Fibroblast of lung (primary cell): ENCODE results near the gene UNC13C. TPM values are rescaled to one million over a fixed set of nuclear protein-coding genes. Genes with fewer than 3 reads are reported as not detected.

ENCODE experiments used
- DNase-seq, 2 donors: peaks; one replicate each; pipeline versions ENCODE4 v3.0.0 to v3.0.0-alpha.2; 2010; ENCODE audit warnings: low read depth in 2 of 2
- H2AFZ ChIP-seq: 2 replicates; pipeline ENCODE4 v1.5.1; 2012; ENCODE audit warnings: low read length, control low read depth, inconsistent platforms
- H3K27ac ChIP-seq: 2 replicates; pipeline ENCODE4 v1.5.1; 2011; ENCODE audit warnings: low read length, control low read depth; ENCODE audit not compliant: insufficient read depth
- H3K27me3 ChIP-seq: 2 replicates; pipeline ENCODE4 v1.5.1; 2011; ENCODE audit warnings: mild to moderate bottlenecking, low read length; ENCODE audit not compliant: control insufficient read depth, insufficient read depth
- H3K36me3 ChIP-seq: 2 replicates; pipeline ENCODE4 v1.5.1; 2011; ENCODE audit warnings: low read length; ENCODE audit not compliant: control insufficient read depth, insufficient read depth
- H3K4me1 ChIP-seq: 2 replicates; pipeline ENCODE4 v1.5.1; 2011; ENCODE audit warnings: low read length; ENCODE audit not compliant: control insufficient read depth, insufficient read depth; ENCODE audit errors: extremely low read depth
- H3K4me2 ChIP-seq: 2 replicates; pipeline ENCODE4 v1.5.1; 2011; ENCODE audit warnings: low read length, control low read depth; ENCODE audit not compliant: insufficient read depth; ENCODE audit errors: extremely low read depth
- H3K4me3 ChIP-seq, 4 experiments: fragments of 200-600 bp in 1 of 4; sonication (generic) in 1 of 4; replicated peaks in 1 of 4; 2 replicates each; pipeline ENCODE4 v1.5.1; 2011 to 2016; ENCODE audit warnings: low read length in 4 of 4, low read depth in 3 of 4, mild to moderate bottlenecking in 3 of 4, control low read depth in 2 of 4, inconsistent platforms in 1 of 4, mixed read lengths in 1 of 4; ENCODE audit not compliant: insufficient read depth in 1 of 4; ENCODE audit errors: control extremely low read depth in 1 of 4
- H3K79me2 ChIP-seq: 2 replicates; pipeline ENCODE4 v1.5.1; 2012; ENCODE audit warnings: mild to moderate bottlenecking, low read length, inconsistent platforms; ENCODE audit not compliant: control insufficient read depth, insufficient read depth
- H3K9ac ChIP-seq: 2 replicates; pipeline ENCODE4 v1.5.1; 2011; ENCODE audit warnings: mild to moderate bottlenecking, low read length, control low read depth; ENCODE audit not compliant: insufficient read depth
- H3K9me3 ChIP-seq: 2 replicates; pipeline ENCODE4 v1.5.1; 2012; ENCODE audit warnings: low read depth, low read length; ENCODE audit not compliant: control insufficient read depth, insufficient read depth
- H4K20me1 ChIP-seq: 2 replicates; pipeline ENCODE4 v1.5.1; 2011; ENCODE audit warnings: low read length; ENCODE audit not compliant: control insufficient read depth, insufficient read depth; ENCODE audit errors: extremely low read depth
- CTCF ChIP-seq, 2 donors: IDR thresholded peaks in 1 of 2; conservative IDR thresholded peaks in 1 of 2; 1 replicate in 1 of 2; 2 replicates in 1 of 2; pipeline ENCODE4 v1.5.1; 2011 to 2012; ENCODE audit warnings: low read length in 2 of 2, control low read depth in 1 of 2, inconsistent platforms in 1 of 2, low read depth in 1 of 2, mild to moderate bottlenecking in 1 of 2
- EZH2 ChIP-seq: IDR thresholded peaks from 2 replicates; pipeline ENCODE4 v1.5.1; 2012; ENCODE audit warnings: low read length, control low read depth, mild to moderate bottlenecking; ENCODE audit errors: missing control alignments
- polyA plus RNA-seq, 2 donors: library from polyadenylated mRNA; depleted of rRNA in 1 of 2; stranded (reverse) in 1 of 2; unstranded in 1 of 2; fragments of >200 nt; gene quantifications; 2 replicates each; pipeline ENCODE4 v1.2.1, GENCODE V29; 2011 to 2012; ENCODE audit warnings: missing spikeins in 1 of 2
- total RNA-seq: library from RNA; depleted of rRNA; stranded (reverse); fragments of >200 nt; gene quantifications from 2 replicates; pipeline ENCODE4 v1.2.1, GENCODE V29; 2014

UNC13C gene
- total and polyA plus RNA-seq, 2 donors (not counting 1 experiment from before 2014, with no cell fraction given) = not detected

- Histone ChIP-seq H4K20me1 (no peaks in the 10 kb centered on the region), H3K4me1 (no peaks in the 10 kb centered on the region), H3K4me2 (no peak overlapping the region), H3K79me2 (no peaks in the 10 kb centered on the region), H2AFZ (no peak overlapping the region), H3K9ac (no peak overlapping the region), H3K27ac (no peak overlapping the region), H3K4me3 (no peak overlapping the region), H3K36me3 (no peaks in the 10 kb centered on the region), H3K27me3 (no peaks in the 10 kb centered on the region), H3K9me3 (no peaks in the 10 kb centered on the region)
- DNase-seq = no peak
- TF ChIP-seq CTCF (conservative IDR thresholded peaks at IDR 0.05 in 1 of 2, IDR thresholded peaks at IDR 0.05 in 1 of 2; ENCODE audit: low read depth in 1 of 2, low read length in 2 of 2) = no peak
These were observed 228.5 kb downstream of the UNC13C start for GRCh38 chr15:54206586-54207321.

GRCh38 chr15:54208786-54209185, 230.5 kb downstream of the UNC13C start:
- Histone ChIP-seq H3K4me2 (no peak overlapping the region), H3K79me2 (no peaks in the 10 kb centered on the region), H3K27me3 (no peaks in the 10 kb centered on the region), H3K36me3 (no peaks in the 10 kb centered on the region), H4K20me1 (no peaks in the 10 kb centered on the region), H3K4me1 (no peaks in the 10 kb centered on the region), H3K27ac (no peak overlapping the region), H3K9ac (no peak overlapping the region), H3K4me3 (no peak overlapping the region), H3K9me3 (no peaks in the 10 kb centered on the region), H2AFZ (no peak overlapping the region)
- no peak for DNase-seq
- TF ChIP-seq EZH2 (no peak), CTCF (conservative IDR thresholded peaks at IDR 0.05 in 1 of 2, IDR thresholded peaks at IDR 0.05 in 1 of 2; ENCODE audit: low read depth in 1 of 2, low read length in 2 of 2) (no peak)

GRCh38 chr15:54212635-54213034, 234.4 kb downstream of the UNC13C start:
- H3K27me3 ChIP-seq = no peaks in the 10 kb centered on the region
- H3K4me1 ChIP-seq = no peaks in the 10 kb centered on the region
- TF ChIP-seq EZH2 (no peak), CTCF (conservative IDR thresholded peaks at IDR 0.05 in 1 of 2, IDR thresholded peaks at IDR 0.05 in 1 of 2; ENCODE audit: low read depth in 1 of 2, low read length in 2 of 2) (no peak)
- no peaks in the 10 kb centered on the region for H3K79me2 ChIP-seq
- no peak overlapping the region for H3K4me3 ChIP-seq
- no peak overlapping the region for H2AFZ ChIP-seq
- H3K4me2 ChIP-seq = no peak overlapping the region
- H3K27ac ChIP-seq = no peak overlapping the region
- no peak overlapping the region for H3K9ac ChIP-seq
- no peaks in the 10 kb centered on the region for H4K20me1 ChIP-seq
- H3K9me3 ChIP-seq = no peaks in the 10 kb centered on the region
- DNase-seq = no peak
- H3K36me3 ChIP-seq = no peaks in the 10 kb centered on the region
